GM19240 (cell line): ENCODE results near the gene SND1.

Source experiments
- DNase-seq: peaks from one replicate; pipeline ENCODE4 v3.0.0; 2011; ENCODE audit warnings: low spot score; ENCODE audit not compliant: insufficient read length

The SND1 gene

DNA sequence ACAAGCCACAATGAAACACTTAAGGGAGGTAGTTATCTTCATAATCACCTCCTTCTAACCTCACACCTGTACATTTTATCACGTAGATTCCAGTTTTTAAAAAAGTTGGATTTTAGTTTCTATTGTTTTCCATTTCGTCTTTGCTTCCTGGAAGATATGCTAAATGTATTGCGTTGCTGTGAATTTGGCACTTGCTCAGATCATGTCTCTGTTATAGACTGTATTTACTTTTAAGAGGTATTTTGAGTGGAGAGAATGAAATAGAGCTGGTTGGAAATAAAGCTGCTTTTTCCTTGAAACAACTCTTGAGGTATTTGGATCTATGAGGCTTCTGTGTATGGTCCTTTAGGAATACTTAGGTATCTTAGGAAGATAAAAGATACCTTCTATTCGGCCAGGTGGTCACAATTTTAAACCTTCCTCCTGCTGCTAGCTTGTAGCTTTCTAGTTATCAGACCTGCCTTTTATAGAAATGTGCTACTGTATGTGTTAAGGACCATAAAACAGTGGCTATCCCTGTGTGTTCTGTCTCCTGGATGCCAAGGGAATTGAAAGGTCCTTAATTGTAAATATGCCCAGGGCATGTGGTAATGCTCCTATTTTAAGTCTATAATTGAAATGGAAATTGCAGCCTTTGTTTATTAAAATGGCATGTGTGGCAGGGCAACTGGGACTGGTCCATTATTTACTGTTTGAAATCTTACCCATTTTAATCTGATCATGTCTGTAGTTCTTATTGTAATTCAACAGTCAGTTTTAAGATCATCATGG is 147.7 kb downstream of the SND1 start:
- DNase-seq: no peak

DNA sequence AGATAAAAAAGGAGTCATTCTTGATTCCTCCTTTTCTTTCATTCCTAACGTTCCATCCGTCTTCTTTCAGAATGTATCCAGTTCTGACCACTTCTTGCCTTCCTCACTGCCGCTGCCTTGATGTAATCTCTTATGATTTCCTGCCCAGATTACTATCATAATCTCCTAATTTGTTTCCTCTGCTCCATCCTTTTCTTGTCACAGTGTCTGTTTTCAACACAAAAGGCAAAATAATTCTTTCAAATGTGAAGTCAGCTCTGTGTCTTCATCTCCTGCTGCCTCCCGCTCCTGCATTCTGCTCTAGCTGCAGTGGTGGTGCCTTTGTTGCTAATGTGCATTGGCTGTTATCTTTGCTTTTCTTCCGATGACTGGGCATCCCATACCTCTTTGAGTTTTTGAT is 150.9 kb downstream of the SND1 start:
- DNase-seq: no peak

DNA sequence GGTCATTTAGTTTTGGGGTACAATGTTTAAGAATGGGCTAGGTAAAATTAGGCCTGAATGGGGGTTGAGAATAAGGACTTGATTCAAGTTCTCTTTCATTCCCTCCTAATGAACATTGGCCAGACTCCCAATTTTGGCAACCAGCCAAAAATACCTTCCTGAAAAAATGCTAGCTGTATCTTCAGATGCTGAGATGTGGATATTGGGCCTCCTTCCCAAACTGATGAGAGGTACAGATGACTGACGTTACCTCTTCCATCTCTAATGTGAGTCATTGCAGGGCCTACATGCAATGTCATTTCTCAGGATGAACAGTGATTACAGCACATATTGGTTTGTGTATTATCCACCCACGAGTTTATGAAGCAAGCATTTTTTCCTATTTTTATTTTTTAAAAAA is 151.6 kb downstream of the SND1 start:
- no peak for DNase-seq

DNA sequence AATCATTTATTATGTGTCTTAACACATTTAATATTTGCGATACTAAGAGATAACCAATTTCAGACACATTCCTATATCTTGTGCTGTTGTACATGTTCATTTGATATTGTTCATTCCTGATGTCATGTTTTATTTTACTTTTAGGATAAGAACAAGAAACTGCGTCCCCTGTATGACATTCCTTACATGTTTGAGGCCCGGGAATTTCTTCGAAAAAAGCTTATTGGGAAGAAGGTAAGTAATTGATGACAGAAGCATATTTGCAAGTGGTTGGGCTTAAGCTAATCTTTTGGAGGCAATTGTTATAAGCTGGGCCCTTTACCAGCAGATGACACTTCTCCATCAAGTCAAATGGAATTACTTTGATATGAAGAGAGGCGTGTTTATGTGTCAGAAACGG is 155.3 kb downstream of the SND1 start:
- DNase-seq: no peak

DNA sequence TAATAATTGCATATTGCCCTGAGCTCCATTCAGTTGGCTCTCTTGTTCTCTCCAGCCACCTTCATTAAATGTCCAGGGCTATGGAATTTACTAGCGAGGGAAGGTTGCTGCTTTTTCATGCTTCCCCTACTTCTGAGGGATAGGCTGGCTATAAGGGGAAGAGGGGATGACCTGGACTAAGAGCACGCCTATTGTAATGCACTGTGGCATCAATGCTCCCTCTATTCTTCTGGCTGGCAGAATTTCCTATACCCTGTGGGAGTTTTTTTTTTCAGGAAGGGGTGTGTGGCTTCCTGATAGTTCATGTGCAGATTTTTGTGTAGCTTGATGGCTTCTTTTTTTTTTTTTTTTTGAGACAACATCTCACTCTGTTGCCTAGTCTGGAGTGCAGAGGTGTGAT is 155.8 kb downstream of the SND1 start:
- no peak for DNase-seq

DNA sequence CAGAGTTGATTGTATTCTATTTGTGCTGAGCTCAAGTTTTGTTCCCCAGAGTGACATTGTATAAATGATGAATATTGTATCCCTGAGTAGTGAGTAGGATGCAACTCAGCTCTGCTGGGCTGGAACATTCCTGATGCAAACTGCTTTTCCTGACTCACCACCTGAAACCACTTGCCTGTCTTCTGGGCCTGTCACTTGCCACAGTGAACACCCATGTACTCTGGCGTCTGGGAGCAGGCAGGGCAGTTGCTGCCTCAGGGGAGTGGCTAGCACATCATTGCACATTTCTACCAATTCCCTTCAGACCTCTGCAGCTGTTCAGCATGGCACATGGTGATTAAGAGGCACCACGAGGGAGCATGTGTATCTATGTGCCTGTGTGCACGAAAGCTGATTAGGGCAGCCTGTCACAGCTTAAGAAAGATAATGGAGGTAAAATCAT is 157.3 kb downstream of the SND1 start:
- DNase-seq: no peak

DNA sequence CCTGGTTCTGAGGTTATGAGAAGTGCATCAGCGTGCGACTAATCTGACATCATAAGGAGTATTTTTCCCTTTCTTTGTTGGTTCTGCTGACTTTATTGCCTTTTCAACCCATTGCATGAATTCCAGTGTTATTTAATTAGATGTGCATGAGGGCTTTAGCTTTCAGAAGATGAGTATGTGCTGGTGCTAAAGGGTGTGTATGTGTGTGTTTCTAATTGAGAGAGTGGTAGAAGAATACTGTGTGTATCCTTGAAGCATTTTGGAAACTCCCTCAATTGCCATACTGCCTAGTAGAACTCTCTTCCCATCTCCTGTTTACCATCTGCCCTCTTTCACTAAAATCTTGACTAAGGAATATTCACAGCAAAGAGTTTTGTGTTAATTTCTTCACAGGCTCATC is 158.1 kb downstream of the SND1 start:
- no peak for DNase-seq

DNA sequence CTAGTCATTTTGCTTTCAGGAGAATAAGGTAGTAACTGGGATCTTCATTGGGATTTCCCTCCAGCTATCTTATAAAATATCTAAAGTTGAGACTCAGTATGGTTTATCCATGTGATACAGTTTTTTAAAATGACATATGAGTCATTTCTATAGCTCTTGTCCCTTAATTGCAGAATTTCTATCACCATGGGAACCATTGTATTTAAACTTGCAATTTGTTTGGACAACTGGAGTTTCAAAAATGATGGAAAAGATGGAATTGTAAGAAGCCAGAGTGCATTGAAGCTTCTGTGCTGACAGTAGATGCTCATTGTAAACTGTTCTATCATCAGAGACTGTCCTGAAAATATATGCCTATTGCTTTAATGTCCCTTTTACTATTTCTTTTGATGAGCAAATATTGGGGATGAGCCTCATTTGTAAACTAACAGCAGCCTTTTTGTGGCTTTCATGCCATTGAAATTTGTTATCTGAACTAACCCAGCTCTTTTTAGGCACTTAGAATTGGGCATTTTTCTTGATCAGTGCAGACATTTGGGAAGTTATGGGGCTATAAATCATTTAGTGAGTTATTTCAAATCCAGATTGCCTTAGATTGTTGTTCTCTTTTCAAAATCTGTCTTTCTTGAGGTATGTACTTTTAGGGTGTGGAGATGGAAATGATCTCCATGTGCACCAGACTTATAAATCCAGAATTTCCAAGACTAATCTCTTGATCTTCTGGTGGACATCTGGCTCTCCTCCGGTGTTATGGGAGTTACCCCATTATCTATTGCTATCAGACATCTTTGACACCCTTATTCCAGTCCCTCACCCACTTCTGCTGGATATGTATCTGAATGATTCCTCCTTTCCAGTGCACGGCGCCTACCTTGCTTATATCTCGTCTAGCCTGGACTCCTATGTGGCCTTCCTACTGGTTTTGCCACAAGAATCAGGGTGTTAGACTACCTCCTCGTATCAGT is 159.0 kb downstream of the SND1 start:
- DNase-seq: no peak

DNA sequence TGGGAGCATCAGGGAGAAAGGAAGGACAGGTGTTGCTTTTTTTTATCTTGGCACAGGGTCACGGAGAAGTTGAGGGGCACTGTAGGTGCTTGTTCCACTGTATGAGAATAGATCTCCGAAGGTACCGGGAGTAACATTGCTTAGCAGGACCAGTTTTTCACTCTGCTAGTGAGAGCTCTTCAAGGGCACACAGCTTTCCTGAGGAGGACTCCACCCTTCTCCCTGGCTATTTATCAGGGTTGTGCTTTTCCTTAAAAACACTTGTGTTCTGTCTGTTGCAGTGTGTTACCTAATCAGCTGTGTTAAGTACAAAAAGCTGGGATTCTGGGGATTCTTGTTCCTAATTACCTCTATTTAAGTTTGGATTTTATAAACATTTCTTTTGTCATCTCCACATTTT is 160.5 kb downstream of the SND1 start:
- no peak for DNase-seq

DNA sequence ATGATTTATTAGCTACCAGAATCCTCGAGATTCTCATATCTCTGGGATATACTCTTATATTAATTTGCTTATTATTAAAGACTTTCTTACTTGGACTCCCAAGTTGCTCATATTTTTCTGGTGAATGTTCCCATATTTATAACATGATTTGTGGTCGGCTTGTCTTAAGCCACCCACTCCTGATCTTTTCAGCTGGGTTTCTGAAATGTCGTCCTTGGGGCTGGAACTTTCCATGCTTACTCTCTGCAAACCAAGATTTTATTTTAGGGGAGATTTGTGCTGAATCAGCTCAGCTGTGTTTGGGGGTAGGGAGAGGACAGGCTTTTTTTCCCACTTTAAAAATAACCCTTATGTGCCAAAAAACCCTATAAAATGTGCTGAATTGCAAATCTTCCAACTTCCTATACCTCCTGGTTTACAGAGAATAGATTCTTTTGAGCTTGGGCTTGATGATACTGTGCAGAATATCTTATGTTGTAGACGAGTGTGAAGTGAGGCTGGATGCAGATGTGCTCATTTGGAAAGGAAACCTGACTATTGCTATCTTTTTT is 162.1 kb downstream of the SND1 start:
- DNase-seq: no peak

DNA sequence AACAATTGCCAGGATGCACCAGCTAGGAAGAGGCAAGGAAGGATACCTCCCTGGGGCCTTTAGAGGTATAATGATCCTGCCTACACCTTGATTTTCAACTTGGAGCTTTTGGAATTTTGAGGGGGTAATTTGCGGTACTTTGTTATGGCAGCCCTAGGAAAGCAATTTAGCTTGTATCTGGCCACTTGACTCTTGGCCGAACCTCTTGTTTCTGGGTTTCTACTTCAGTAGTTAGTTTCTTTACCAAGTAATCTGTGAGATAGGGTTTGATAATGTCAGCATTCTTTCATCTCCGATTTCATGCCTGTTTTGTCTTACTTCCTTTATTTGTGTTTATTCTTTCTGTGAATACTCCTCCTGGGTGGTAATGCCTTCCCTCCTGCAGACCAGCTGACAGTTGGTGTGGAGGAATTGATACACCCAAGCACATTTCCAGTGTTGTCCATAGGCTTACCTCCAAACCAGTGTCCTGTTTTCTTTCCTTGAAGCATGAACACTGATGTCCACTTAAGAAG is 163.7 kb downstream of the SND1 start:
- DNase-seq: no peak

DNA sequence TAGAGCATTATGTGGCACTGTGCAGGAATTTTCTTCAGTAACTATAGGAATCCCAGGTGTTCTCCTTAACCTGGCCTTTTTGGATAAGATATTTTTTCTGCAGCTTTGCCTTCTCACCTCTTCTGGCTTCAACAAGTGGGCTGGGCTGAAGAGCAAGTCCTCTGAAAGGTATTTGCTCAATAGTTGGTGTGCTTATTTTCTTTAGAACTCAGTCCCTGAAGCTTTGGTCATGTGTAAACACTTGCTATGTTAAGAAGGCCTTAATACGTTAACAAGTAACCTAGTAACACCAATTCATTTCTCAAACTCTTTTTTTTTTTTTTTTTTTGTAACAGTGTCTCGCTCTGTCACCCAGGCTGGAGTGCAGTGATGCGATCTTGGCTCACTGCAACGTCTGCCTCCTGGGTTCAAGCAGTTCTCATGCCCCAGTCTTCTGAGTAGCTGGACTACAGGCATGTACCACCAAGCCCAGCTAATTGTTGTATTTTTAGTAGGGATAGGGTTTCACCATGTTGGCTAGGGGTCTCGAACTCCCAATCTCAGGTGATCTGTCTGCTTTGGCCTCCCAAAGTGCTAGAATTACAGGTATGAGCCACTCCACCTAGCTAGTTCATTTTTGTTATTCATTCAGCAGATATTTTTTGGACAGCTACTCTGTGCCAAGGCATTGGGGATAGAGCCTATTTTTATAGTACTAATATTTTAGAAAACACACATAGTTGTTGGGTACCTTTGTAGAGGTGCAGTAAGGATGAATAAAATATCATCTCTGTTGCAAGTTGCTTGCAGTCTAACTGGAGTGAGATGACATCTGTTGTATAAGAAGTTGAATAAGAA is 164.6 kb downstream of the SND1 start:
- no peak for DNase-seq

DNA sequence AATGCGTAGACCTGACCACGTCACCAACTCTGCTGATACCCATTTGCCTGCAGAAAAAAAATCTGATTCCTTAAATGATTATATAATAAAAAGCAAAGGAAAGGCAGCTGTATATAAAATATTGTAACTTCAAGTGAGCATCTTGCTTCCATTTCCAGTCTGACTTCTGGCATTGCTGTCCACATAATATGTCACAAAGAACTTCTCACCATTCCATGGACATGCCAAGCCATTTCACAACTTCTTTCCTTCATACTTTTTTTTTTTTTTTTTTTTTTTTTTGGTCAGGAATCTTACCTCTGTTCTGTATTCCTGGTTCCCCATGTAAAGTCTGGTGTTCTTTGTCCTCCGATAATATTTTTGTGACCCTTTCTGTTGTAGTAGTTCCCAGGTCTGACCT is 165.5 kb downstream of the SND1 start:
- no peak for DNase-seq

DNA sequence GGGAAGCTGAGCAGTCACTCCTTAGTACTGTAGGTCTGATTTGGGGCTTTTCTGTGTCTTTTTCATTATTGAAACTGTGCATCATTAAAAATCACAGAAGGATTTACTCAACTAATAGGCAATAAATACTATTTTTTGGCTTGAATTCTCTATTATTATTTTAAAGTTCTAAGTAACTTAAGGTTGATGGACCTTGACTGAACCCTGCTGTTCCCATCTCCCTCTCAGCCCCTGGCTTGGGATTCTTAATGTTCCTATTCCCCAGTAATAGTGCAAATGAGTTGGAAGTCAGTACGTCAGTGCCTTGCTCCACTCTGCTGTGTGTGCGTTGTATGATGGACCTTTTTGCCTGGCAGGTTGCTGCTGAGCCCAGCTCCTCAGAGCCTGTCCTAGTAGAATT is 166.3 kb downstream of the SND1 start:
- DNase-seq: no peak

DNA sequence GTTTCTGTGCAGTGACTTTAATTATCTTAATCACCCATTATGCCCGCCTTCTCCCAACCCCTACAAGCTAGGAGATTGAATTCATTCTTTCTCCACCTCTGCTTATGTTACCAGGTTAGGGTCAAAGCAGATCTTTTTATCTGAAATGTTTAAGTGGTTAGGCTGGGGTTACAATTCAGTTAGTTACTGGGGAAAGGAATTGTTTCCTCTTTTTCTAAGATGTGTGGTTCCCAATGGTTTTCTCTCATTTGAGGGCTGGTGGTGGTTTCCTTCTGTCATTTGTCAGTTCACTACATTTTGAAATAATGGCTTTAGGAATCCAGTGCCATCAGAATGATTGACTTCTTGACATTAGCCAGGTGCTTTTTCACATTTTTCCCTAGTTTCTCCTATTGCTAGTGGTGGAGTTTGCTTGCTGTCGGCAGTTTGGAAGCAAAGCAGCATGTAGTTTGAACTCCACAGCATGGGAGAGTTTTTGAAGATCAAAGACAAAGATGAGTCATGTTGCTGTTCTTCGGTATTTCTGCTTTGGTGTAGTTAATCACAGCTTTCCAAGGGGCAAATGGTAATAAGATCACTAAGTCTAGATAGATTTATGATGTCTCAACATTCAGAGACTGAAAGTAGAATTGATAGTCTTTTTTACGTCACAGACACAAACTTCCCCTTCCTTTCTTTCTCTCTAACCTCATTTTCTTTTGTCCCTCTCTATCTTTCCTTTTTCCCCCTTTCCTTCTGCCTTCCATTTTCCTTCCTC is 168.2 kb downstream of the SND1 start:
- no peak for DNase-seq

DNA sequence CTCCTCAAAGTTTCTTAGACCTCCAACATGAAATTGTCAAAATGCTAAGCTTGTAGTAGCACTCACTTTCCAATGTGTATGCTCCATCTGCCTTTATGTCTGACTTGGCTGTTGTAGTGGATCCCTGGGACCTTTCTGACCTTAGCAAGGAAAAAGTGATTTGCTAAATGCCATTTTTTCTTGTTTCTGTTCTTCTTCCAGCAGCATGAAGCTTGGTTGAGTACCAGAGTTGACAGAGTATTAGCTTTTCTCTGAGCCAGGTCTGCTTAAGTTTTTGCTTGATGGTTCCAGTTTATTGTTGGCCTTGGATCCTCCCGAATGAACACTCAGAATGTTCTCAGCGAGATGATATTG is 168.7 kb downstream of the SND1 start:
- DNase-seq: no peak

DNA sequence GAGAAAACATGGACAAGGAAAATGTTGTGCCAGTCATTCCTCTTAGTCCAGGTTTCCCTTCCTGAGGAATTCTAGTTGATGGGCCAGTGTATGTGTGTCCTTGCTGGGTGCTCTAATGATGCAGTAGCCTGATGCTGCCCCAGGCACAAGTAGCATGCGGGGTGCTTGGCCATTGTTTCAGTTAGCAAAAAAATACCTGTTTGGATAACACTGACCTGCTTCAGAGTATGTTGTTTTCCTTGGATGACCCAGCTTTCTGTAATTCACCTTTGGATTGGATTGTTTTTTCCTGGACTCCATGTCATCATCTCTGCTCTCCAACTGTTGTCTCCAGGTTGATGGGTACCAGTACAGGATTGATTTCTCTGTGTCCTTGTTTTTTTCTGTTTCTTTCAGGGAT is 169.2 kb downstream of the SND1 start:
- DNase-seq: no peak

DNA sequence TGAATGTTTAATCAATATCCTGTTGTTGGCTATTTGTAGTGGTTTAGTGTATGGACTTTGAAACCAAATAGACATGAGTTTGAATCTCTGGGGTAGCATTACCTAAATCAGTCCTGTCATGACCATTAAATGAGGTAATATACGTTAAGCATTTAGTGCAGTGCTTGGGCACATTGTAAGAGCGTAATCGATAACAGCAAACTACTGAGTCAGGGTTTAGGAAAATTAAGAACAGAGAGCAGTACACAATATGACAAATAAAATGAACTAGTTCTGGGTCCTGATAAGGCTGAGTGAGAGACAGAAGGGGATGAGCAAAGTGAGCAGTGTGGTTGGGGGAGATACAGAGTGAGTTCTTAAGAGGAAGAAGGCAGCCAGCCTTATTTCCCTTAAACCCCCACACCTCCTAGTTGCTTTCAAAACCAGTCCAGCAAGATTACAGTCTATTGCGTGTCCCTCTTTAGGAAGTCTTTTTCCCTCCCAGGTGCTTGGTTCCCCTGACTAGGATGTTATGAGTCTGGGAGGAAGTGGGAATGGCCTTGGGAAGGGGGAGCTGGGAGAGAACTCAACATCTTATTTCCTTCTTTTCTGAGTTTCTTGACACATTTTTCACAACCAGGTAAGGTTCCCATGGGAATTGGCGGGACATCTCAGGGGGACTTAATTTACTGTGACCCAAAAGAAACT is 171.0 kb downstream of the SND1 start:
- no peak for DNase-seq

DNA sequence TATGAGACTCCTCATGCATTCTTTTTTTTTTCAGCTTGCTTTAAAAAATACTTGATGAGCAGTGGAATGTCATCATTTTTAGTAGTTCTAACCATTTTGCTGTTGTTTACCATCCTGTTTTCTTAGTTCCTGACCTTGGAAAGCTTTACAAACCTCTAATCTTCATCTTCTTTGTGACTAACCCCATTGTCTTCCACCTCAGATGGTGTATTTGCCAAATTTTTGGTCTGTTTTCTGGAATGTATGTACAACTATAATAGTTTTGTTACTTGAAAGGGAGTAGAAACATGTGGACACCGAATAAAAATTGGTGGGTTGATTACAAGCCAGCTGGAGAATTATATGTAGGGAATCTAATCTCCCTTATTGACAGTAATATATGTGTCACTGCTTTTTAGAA is 172.7 kb downstream of the SND1 start:
- DNase-seq: no peak
